Measurements from ENCODE around the gene AKR1D1. TPM values are rescaled to one million over a fixed set of nuclear protein-coding genes. Genes with fewer than 3 reads are reported as not detected.

The AKR1D1 gene
- total RNA-seq, 2 experiments from 2014 or later: not detected

DNA sequence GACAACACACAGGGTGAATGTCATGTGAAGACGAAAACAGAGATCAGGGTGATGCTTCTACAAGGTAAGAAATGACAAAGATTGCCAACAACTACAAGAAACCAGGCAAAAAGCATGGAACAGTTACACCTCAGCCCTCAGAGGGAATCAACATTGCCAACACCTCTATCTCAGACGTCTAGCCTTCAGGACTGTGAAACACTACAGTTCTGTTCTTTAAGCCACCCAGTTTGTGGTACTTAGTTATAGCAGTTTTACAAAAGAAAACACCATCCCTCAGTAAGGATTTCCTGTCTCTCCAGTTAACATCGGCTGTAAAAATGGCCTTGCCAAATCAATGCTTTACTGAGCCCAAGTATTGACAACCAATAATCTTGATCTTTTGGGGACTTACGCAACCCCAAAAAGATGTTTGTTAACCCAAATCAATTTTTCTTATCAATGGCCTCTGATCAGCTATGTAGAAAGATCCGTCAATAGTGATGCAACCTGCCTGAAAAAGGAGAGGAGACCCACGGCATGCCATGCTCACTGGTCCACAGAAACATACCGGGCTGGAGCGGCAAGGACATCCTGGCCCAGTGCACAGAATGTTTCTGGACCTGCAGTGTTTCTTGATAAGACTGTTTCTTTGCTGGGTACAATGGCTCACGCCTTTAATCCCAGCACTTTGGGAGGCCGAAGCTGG, 44.0 kb downstream of the AKR1D1 start:
- intact Hi-C loops (cut with micrococcal nuclease): no loop called here
- ChIA-PET CTCF (no interaction called here), POLR2A (no interaction called here)
- Mint-ChIP-seq H3K4me3 (no peak overlapping the region), H3K4me1 (ENCODE audit: low read depth) (no peaks in the 10 kb centered on the region), H3K36me3 (ENCODE audit: low read depth) (no peaks in the 10 kb centered on the region), H3K9me3 (no peaks in the 10 kb centered on the region), H3K27ac (no peak overlapping the region), H3K27me3 (peaks cover 6% of the 10 kb centered on the region)
- TF ChIP-seq, protein P1, sequence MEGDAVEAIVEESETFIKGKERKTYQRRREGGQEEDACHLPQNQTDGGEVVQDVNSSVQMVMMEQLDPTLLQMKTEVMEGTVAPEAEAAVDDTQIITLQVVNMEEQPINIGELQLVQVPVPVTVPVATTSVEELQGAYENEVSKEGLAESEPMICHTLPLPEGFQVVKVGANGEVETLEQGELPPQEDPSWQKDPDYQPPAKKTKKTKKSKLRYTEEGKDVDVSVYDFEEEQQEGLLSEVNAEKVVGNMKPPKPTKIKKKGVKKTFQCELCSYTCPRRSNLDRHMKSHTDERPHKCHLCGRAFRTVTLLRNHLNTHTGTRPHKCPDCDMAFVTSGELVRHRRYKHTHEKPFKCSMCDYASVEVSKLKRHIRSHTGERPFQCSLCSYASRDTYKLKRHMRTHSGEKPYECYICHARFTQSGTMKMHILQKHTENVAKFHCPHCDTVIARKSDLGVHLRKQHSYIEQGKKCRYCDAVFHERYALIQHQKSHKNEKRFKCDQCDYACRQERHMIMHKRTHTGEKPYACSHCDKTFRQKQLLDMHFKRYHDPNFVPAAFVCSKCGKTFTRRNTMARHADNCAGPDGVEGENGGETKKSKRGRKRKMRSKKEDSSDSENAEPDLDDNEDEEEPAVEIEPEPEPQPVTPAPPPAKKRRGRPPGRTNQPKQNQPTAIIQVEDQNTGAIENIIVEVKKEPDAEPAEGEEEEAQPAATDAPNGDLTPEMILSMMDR (IDR thresholded peaks at IDR 0.05): no peak
- ATAC-seq (no peak), DNase-seq (no peak)

DNA sequence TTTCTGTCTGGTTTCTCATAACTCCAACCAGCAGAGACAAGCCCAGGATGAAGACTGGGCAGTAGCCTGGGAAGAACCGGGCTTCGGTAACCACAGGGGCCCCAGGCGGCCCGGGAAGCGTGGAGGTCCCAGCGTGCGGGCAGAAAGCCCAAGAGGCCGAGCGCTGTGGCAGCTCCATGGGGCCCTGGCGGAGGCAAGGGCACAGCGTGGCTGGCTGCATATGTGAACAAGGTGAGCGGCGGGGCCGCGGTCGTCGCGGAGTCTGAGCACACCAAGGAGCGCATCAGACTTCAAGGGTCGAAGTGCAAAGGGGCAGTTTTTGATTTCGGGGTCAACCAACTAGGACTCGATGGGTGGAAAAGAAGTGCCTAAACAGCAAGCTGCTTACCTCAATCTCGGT, 45.9 kb downstream of the AKR1D1 start:
- CTCF ChIA-PET: no interaction called here
- H3K27me3 Mint-ChIP-seq: peaks cover 1% of the 10 kb centered on the region
- POLR2A ChIA-PET: no interaction called here
- DNase-seq (no peak), ATAC-seq (no peak)
- intact Hi-C loops (cut with micrococcal nuclease): no loop called here
- H3K4me1 Mint-ChIP-seq (ENCODE audit: low read depth): no peaks in the 10 kb centered on the region
- H3K36me3 Mint-ChIP-seq (ENCODE audit: low read depth): no peaks in the 10 kb centered on the region
- no peaks in the 10 kb centered on the region for H3K9me3 Mint-ChIP-seq
- H3K27ac Mint-ChIP-seq: no peak overlapping the region
- no peak overlapping the region for H3K4me3 Mint-ChIP-seq
- TF ChIP-seq, protein P1 (IDR thresholded peaks at IDR 0.05): no peak

- CTCF ChIA-PET: no interaction called here
- no peak overlapping the region for H3K4me3 Mint-ChIP-seq
- intact Hi-C loops (cut with micrococcal nuclease): no loop called here
Observed at GRCh38 chr7:138125119-138125518, 48.9 kb downstream of the AKR1D1 start.

DNA sequence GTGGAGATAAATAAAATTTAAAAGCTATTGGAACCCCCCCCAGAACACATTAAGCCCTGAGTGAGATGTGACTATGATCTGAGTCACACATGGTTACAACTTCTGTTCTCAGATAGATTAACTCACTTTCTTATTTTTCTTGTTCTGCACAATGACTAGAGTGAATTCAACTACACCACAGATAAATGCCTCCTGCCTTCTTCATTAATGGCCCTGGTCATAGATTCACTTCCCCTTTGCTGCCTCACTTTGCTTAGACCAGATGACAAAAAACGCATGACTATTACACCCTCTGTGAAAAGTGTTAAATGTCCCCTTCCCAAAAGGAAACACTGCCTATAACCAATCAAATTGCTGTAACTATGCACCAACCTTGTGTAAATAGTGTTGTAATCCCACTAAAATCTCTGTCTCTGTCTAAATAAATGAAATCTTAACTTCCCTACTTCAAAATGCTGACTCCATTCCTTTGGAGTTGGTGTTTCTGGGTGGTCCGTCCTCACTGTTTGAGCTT, 49.4 kb downstream of the AKR1D1 start:
- ATAC-seq: no peak
- POLR2A ChIA-PET: no interaction called here
- CTCF ChIA-PET: no interaction called here
- no peak overlapping the region for H3K27ac Mint-ChIP-seq
- no peak for DNase-seq
- intact Hi-C loops (cut with micrococcal nuclease): no loop called here
- peaks cover 3% of the 10 kb centered on the region for H3K9me3 Mint-ChIP-seq
- H3K4me3 Mint-ChIP-seq: no peak overlapping the region
- TF ChIP-seq, protein P1 (IDR thresholded peaks at IDR 0.05): no peak
- H3K27me3 Mint-ChIP-seq: no peaks in the 10 kb centered on the region
- H3K4me1 Mint-ChIP-seq (ENCODE audit: low read depth): no peaks in the 10 kb centered on the region
- no peaks in the 10 kb centered on the region for H3K36me3 Mint-ChIP-seq (ENCODE audit: low read depth)

More at GRCh38 chr7:138125119-138125518, 48.9 kb downstream of the AKR1D1 start:
- Mint-ChIP-seq H3K36me3 (ENCODE audit: low read depth) (no peaks in the 10 kb centered on the region), H3K4me1 (ENCODE audit: low read depth) (no peaks in the 10 kb centered on the region), H3K27ac (no peak overlapping the region), H3K27me3 (no peaks in the 10 kb centered on the region), H3K9me3 (peaks cover 3% of the 10 kb centered on the region)
- no peak for DNase-seq
- TF ChIP-seq, protein P1 (IDR thresholded peaks at IDR 0.05): no peak
- POLR2A ChIA-PET: no interaction called here
- ATAC-seq: no peak

DNA sequence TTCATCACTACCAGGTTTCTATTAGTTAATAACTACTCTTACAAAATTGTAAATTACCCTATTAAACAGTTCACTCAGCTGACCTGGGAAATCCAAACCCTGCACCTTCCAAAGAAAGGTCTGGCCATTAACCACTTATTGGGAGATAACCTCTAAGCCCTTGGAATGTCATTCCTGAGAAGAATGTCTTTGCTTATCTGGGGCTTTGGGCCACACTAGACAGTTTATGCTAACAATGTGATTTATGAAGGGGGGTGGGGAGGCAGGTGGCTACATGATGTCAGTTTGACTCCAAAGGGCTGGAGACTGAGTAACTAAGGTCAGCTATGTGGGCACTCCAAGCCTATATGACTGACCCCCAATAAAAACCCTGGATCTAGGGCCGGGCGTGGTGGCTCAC, 50.7 kb downstream of the AKR1D1 start:
- TF ChIP-seq, protein P1 (IDR thresholded peaks at IDR 0.05): no peak
- no peaks in the 10 kb centered on the region for H3K4me1 Mint-ChIP-seq (ENCODE audit: low read depth)
- no peak overlapping the region for H3K27ac Mint-ChIP-seq
- ChIA-PET POLR2A (no interaction called here), CTCF (no interaction called here)
- peaks cover 3% of the 10 kb centered on the region for H3K9me3 Mint-ChIP-seq
- H3K4me3 Mint-ChIP-seq: no peak overlapping the region
- DNase-seq (no peak), ATAC-seq (no peak)
- H3K27me3 Mint-ChIP-seq: no peaks in the 10 kb centered on the region
- no peaks in the 10 kb centered on the region for H3K36me3 Mint-ChIP-seq (ENCODE audit: low read depth)
- intact Hi-C loops (cut with micrococcal nuclease): no loop called here

Data from activated CD8-positive, alpha-beta T cell treated with anti-CD3 and anti-CD28 coated beads for 36 hours (primary cell).